HCT116 (cell line): ENCODE results near the gene NFATC3. TPM values are rescaled to one million over a fixed set of nuclear protein-coding genes. Genes with fewer than 3 reads are reported as not detected.

Experiments
- ATAC-seq: fragments of 200-7000 bp; cut with Tn5 transposase; 2 replicates; pipeline ENCODE4 v1.9.1; 2020; ENCODE audit warnings: mild to moderate bottlenecking, moderate library complexity
- BruUV-seq: library from RNA; stranded (reverse); fragments of 400-500 nt; replicated peaks from 2 replicates; lab custom pipeline; 2021; lab: Mats Ljungman, UMichigan
- CTCF ChIA-PET: fragments of 300-600 bp; sonication (Branson Sonifier 250); formaldehyde crosslinking; loops from one replicate; lab custom pipeline; 2021; ENCODE audit warnings: antibody characterized with exemption; lab: Charles Lee
- POLR2A ChIA-PET: fragments of 300-600, 350-600 bp; sonication (Branson Sonifier 250); formaldehyde crosslinking; loops from one replicate; lab custom pipeline; 2021; ENCODE audit warnings: antibody characterized with exemption; lab: Charles Lee
- RAD21 ChIA-PET, 2 experiments: fragments of 300-600 bp; sonication (Branson Sonifier 250); formaldehyde crosslinking; loops; one replicate each; lab custom pipeline; 2023; ENCODE audit warnings: low total read pairs in 2 of 2; ENCODE audit not compliant: uncharacterized antibody in 2 of 2, unreplicated experiment in 2 of 2, low non-redundant PET in 1 of 2; lab: Charles Lee
- DNase-seq: peaks from one replicate; pipeline ENCODE4 v3.0.0-alpha.2; 2010; ENCODE audit warnings: low read depth, low spot score
- H2AFZ ChIP-seq: fragments of 200-600 bp; shearing (Covaris generic), sonication (generic); 2 replicates; pipeline ENCODE4 v1.6.1; 2017; ENCODE audit warnings: low read depth, mixed run types, mixed read lengths, antibody characterized with exemption, low read length; ENCODE audit not compliant: poor library complexity, severe bottlenecking
- H3K27ac ChIP-seq: 2 replicates; pipeline ENCODE4 v1.5.1; 2012; ENCODE audit warnings: low read depth, low read length
- H3K27me3 ChIP-seq: fragments of 200-600 bp; sonication (generic); 2 replicates; pipeline ENCODE4 v1.6.1; 2016; ENCODE audit warnings: mixed run types, low read length, mixed read lengths; ENCODE audit not compliant: insufficient read depth
- H3K36me3 ChIP-seq, 2 experiments: fragments of 200-500 bp in 1 of 2; fragments of 200-600 bp in 1 of 2; sonication (Bioruptor generic) in 1 of 2; sonication (generic) in 1 of 2; 2 replicates each; pipeline versions ENCODE4 v1.5.1 to v1.6.1; 2014 to 2016; ENCODE audit warnings: low read length in 2 of 2, inconsistent platforms in 1 of 2, mixed read lengths in 1 of 2, mixed run types in 1 of 2; ENCODE audit not compliant: insufficient read depth in 2 of 2, control insufficient read depth in 1 of 2
- H3K4me1 ChIP-seq, 2 experiments: fragments of 200-600 bp in 1 of 2; sonication (generic) in 1 of 2; 2 replicates each; pipeline versions ENCODE4 v1.5.1 to v1.6.1; 2012 to 2017; ENCODE audit warnings: low read length in 2 of 2, inconsistent platforms in 1 of 2, mild to moderate bottlenecking in 1 of 2, mixed read lengths in 1 of 2, mixed run types in 1 of 2, moderate library complexity in 1 of 2; ENCODE audit not compliant: insufficient read depth in 2 of 2, control insufficient read depth in 1 of 2
- H3K4me2 ChIP-seq: fragments of 200-600 bp; sonication (generic); 2 replicates; pipeline ENCODE4 v1.6.1; 2017; ENCODE audit warnings: mixed run types, low read length, mixed read lengths
- H3K4me3 ChIP-seq, 2 experiments: fragments of 200-600 bp in 1 of 2; sonication (generic) in 1 of 2; replicated peaks in 1 of 2; 2 replicates each; pipeline ENCODE4 v1.5.1; 2011 to 2016; ENCODE audit warnings: low read length in 2 of 2, control low read depth in 1 of 2, low read depth in 1 of 2, mild to moderate bottlenecking in 1 of 2, mixed read lengths in 1 of 2, mixed run types in 1 of 2
- H3K79me2 ChIP-seq: fragments of 200-600 bp; sonication (generic); 2 replicates; pipeline ENCODE4 v1.6.1; 2017; ENCODE audit warnings: mild to moderate bottlenecking, mixed run types, low read length, moderate library complexity, mixed read lengths; ENCODE audit not compliant: insufficient read depth
- H3K9ac ChIP-seq: fragments of 200-600 bp; sonication (generic); 2 replicates; pipeline ENCODE4 v1.6.1; 2016; ENCODE audit warnings: low read length, mixed read lengths
- H3K9me2 ChIP-seq: fragments of 200-600 bp; sonication (generic), shearing (Covaris generic); 2 replicates; pipeline ENCODE4 v1.6.1; 2017; ENCODE audit warnings: mixed run types, mild to moderate bottlenecking, moderate library complexity; ENCODE audit not compliant: insufficient read depth
- H3K9me3 ChIP-seq, 2 experiments: fragments of 200-500 bp in 1 of 2; fragments of 200-600 bp in 1 of 2; sonication (Bioruptor generic) in 1 of 2; sonication (generic) in 1 of 2; 2 replicates each; pipeline ENCODE4 v1.6.1; 2014 to 2017; ENCODE audit warnings: low read length in 2 of 2, mixed read lengths in 2 of 2, inconsistent platforms in 1 of 2, low read depth in 1 of 2, mild to moderate bottlenecking in 1 of 2, mixed run types in 1 of 2, moderate library complexity in 1 of 2; ENCODE audit not compliant: control insufficient read depth in 1 of 2, insufficient read depth in 1 of 2
- H4K20me1 ChIP-seq: fragments of 200-600 bp; sonication (generic), shearing (Covaris generic); 2 replicates; pipeline ENCODE4 v1.6.1; 2017; ENCODE audit warnings: mixed run types, mild to moderate bottlenecking, moderate library complexity; ENCODE audit not compliant: insufficient read depth
- ATF3 ChIP-seq: IDR thresholded peaks from 2 replicates; pipeline ENCODE4 v1.6.1; 2012
- CBX3 ChIP-seq: IDR thresholded peaks from 2 replicates; pipeline ENCODE4 v1.6.1; 2012; ENCODE audit warnings: low read depth
- CTCF ChIP-seq, 3 experiments: fragments of 200-600 bp in 1 of 3; sonication (generic) in 1 of 3; IDR thresholded peaks in 2 of 3; conservative IDR thresholded peaks in 1 of 3; 2 replicates each; pipeline ENCODE4 v1.5.1; 2012 to 2017; ENCODE audit warnings: low read depth in 2 of 3, low read length in 2 of 3, antibody characterized with exemption in 1 of 3, borderline replicate concordance in 1 of 3, control low read depth in 1 of 3, mild to moderate bottlenecking in 1 of 3, mixed read lengths in 1 of 3, mixed run types in 1 of 3, moderate library complexity in 1 of 3; ENCODE audit not compliant: insufficient read depth in 1 of 3
- ELF1 ChIP-seq: IDR thresholded peaks from 2 replicates; pipeline ENCODE4 v1.6.1; 2012; ENCODE audit warnings: low read depth, borderline replicate concordance
- POLR2A ChIP-seq: IDR thresholded peaks from 2 replicates; pipeline ENCODE4 v1.7.0; 2011; ENCODE audit warnings: borderline replicate concordance; ENCODE audit not compliant: insufficient read depth, insufficient read length; ENCODE audit errors: extremely low read depth
- POLR2AphosphoS5 ChIP-seq: IDR thresholded peaks from 2 replicates; pipeline ENCODE4 v1.6.1; 2011; ENCODE audit warnings: mild to moderate bottlenecking, low read depth, low read length, moderate library complexity
- SIN3A ChIP-seq: IDR thresholded peaks from 2 replicates; pipeline ENCODE4 v1.6.1; 2012; ENCODE audit warnings: low read depth
- SP1 ChIP-seq: IDR thresholded peaks from 2 replicates; pipeline ENCODE4 v1.6.1; 2012; ENCODE audit warnings: low read depth
- intact Hi-C: fragments of 100-400 bp; cut with micrococcal nuclease; formaldehyde crosslinking; loops from 2 replicates; pipeline ENCODE4 v1.10.0; 2022
- total RNA-seq: library from RNA; stranded (reverse); gene quantifications from one replicate; pipeline ENCODE4 v1.2.1, GENCODE V29; 2021; ENCODE audit not compliant: unreplicated experiment

Gene NFATC3
- total RNA-seq, 1 experiment from 2014 or later: 25.6 TPM

- Histone ChIP-seq H3K9ac (no peak overlapping the region), H3K4me2 (no peak overlapping the region), H3K4me3 (no peak overlapping the region), H3K79me2 (peaks cover 10% of the 10 kb centered on the region; the same call in 1 of the 2 replicates), H2AFZ (no peak overlapping the region), H3K9me3 (no peaks in the 10 kb centered on the region), H4K20me1 (no peaks in the 10 kb centered on the region), H3K27me3 (no peaks in the 10 kb centered on the region), H3K27ac (no peak overlapping the region), H3K36me3 (no peaks in the 10 kb centered on the region), H3K4me1 (peaks cover 9 to 32% of the 10 kb centered on the region in 2 experiments), H3K9me2 (no peaks in the 10 kb centered on the region)
- ChIA-PET CTCF (no interaction called here), POLR2A (no interaction called here), RAD21 (no interaction called here)
- no TSS peak for BruUV-seq
- intact Hi-C loops: no loop called here
- no peak for ATAC-seq
- DNase-seq: no peak
- TF ChIP-seq ELF1 (no peak), SIN3A (no peak), CTCF (IDR thresholded peaks at IDR 0.05 in 2 of 3, conservative IDR thresholded peaks at IDR 0.05 in 1 of 3; ENCODE audit: borderline replicate concordance in 1 of 3, insufficient read depth in 1 of 3, low read depth in 2 of 3, low read length in 2 of 3) (no peak), ATF3 (no peak), POLR2AphosphoS5 (no peak), POLR2A (no peak), SP1 (no peak), CBX3 (no peak)
These were observed 158.0 kb downstream of the NFATC3 start for GRCh38 chr16:68242926-68243858.
